ENCODE measurements around the gene RNF20. TPM values are rescaled to one million over a fixed set of nuclear protein-coding genes. Genes with fewer than 3 reads are reported as not detected.

Gene RNF20
- total and polyA plus RNA-seq, 2 of the 4 experiments (the other 2 are of a cell fraction) = 13.7 to 21.3 TPM

- H3K18ac ChIP-seq (ENCODE audit: low read depth, low read length) = no peak overlapping the region
- H3K4me2 ChIP-seq (ENCODE audit: low read depth, low read length) = no peak overlapping the region
- DNase-seq (no peak), ATAC-seq (ENCODE audit: low read depth) (no peak)
- no peak for TF ChIP-seq RFX5 (IDR thresholded peaks at IDR 0.05; ENCODE audit: low read depth, low read length)
- TF ChIP-seq BHLHE40 (IDR thresholded peaks at IDR 0.05; ENCODE audit: low read depth, low read length) = no peak
- no peak for TF ChIP-seq CEBPB (IDR thresholded peaks at IDR 0.05; ENCODE audit: low read depth, low read length)
- no peak for TF ChIP-seq MAZ (IDR thresholded peaks at IDR 0.05; ENCODE audit: borderline replicate concordance, low read depth, low read length)
- no peak for TF ChIP-seq MAFK (IDR thresholded peaks at IDR 0.05; ENCODE audit: low read depth, low read length)
- TF ChIP-seq CTCF (conservative IDR thresholded peaks at IDR 0.05; ENCODE audit: low read depth, low read length) = no peak
- no peak for TF ChIP-seq RAD21 (IDR thresholded peaks at IDR 0.05; ENCODE audit: low read length)
- TF ChIP-seq RCOR1 (IDR thresholded peaks at IDR 0.05; ENCODE audit: insufficient replicate concordance, low read length) = no peak
- no peak for TF ChIP-seq FOS (IDR thresholded peaks at IDR 0.05; ENCODE audit: low read depth, low read length)
- TF ChIP-seq SMC3 (IDR thresholded peaks at IDR 0.05; ENCODE audit: low read depth, low read length) = no peak
- no peak for TF ChIP-seq CHD1 (IDR thresholded peaks at IDR 0.05; ENCODE audit: low read depth, low read length)
- no peak for TF ChIP-seq NFE2L2 (IDR thresholded peaks at IDR 0.05; ENCODE audit: low read depth, low read length)
- no peak for TF ChIP-seq USF2 (IDR thresholded peaks at IDR 0.05; ENCODE audit: low read depth, low read length)
- no peak for TF ChIP-seq MXI1 (IDR thresholded peaks at IDR 0.05; ENCODE audit: borderline replicate concordance, low read depth, low read length)
- TF ChIP-seq POLR2A (IDR thresholded peaks at IDR 0.05; ENCODE audit: low read depth, low read length) = no peak
- no peak for TF ChIP-seq ELK1 (IDR thresholded peaks at IDR 0.05; ENCODE audit: borderline replicate concordance, low read depth, low read length)
- no peak overlapping the region for H4K5ac ChIP-seq (ENCODE audit: low read depth, low read length)
- H3K27me3 ChIP-seq (ENCODE audit: control insufficient read depth, insufficient read depth, low read length) = no peaks in the 10 kb centered on the region
- H3K9me3 ChIP-seq (ENCODE audit: control insufficient read depth, insufficient read depth, low read length) = no peaks in the 10 kb centered on the region
- H3K4me1 ChIP-seq (ENCODE audit: control insufficient read depth, insufficient read depth, low read length) = peaks cover 6% of the 10 kb centered on the region; the same call in 1 of the 2 replicates
- H2BK20ac ChIP-seq (ENCODE audit: low read depth, low read length) = no peak overlapping the region
- ChIA-PET CTCF (no interaction called here), POLR2A (ENCODE audit: unreplicated experiment) (no interaction called here)
- no peaks in the 10 kb centered on the region for H4K20me1 ChIP-seq (ENCODE audit: insufficient read depth, low read length)
- H3K9me1 ChIP-seq (ENCODE audit: insufficient read depth, low read length) = no peaks in the 10 kb centered on the region; the same call in 1 of the 2 replicates
- H4K8ac ChIP-seq (ENCODE audit: low read depth in 2 of 2, low read length in 2 of 2) = no peak overlapping the region
- no peak overlapping the region for H2AK5ac ChIP-seq (ENCODE audit: low read depth, low read length)
- no peak overlapping the region for H3K4me3 ChIP-seq (ENCODE audit: insufficient read depth, low read depth, low read length)
- H3K79me1 ChIP-seq (ENCODE audit: low read depth in 1 of 2, low read length in 2 of 2) = no peaks in the 10 kb centered on the region
- no peak overlapping the region for H3K23ac ChIP-seq (ENCODE audit: low read depth, low read length)
- no peak overlapping the region for H3K56ac ChIP-seq (ENCODE audit: extremely low read depth, insufficient read depth, low read length)
- H2AK9ac ChIP-seq (replicated peaks; ENCODE audit: low read depth, low read length, poor library complexity) = no peak overlapping the region
- BruUV-seq (replicated peaks) = no TSS peak
- H3K36me3 ChIP-seq (ENCODE audit: control insufficient read depth, insufficient read depth, low read length) = no peaks in the 10 kb centered on the region
- no peak overlapping the region for H2BK15ac ChIP-seq (ENCODE audit: low read depth, low read length)
- H2BK5ac ChIP-seq (ENCODE audit: low read depth, low read length, poor library complexity, severe bottlenecking) = no peak overlapping the region
- no peak overlapping the region for H2BK120ac ChIP-seq (ENCODE audit: low read depth, low read length)
- H3K27ac ChIP-seq (ENCODE audit: insufficient read depth, low read length) = no peak overlapping the region
- no peak overlapping the region for H4K91ac ChIP-seq (ENCODE audit: insufficient read depth, low read depth, low read length)
- in situ Hi-C loops (cut with MboI; ENCODE audit: low sequenced_read_pairs) = no loop called here
- WGBS, 2 experiments (ENCODE audit: extremely low coverage in 2 of 2, insufficient read length in 1 of 2) = no CpG with 5 or more reads among the region's 5 CpGs
- dilution Hi-C loops (cut with HindIII; ENCODE audit: low sequenced_read_pairs, unreplicated experiment) = no loop called here
- H3K4ac ChIP-seq (ENCODE audit: low read depth, low read length) = no peak overlapping the region
- no peak overlapping the region for H2AFZ ChIP-seq (replicated peaks; ENCODE audit: low read length, poor library complexity)
- H3K9ac ChIP-seq (ENCODE audit: low read depth, low read length) = no peak overlapping the region
- intact Hi-C loops (cut with micrococcal nuclease) = no loop called here
- no peak overlapping the region for H3K14ac ChIP-seq (replicated peaks; ENCODE audit: low read depth, low read length)
These were observed 53.0 kb downstream of the RNF20 start for GRCh38 chr9:101586651-101587050.

All from IMR-90 (cell line).